Left ventricle myocardium inferior (tissue), 1 donor: Measurements from ENCODE around the gene PLCB2. TPM values are rescaled to one million over a fixed set of nuclear protein-coding genes. Genes with fewer than 3 reads are reported as not detected.

Experiments
- DNase-seq: peaks from one replicate; pipeline ENCODE4 v3.0.0-alpha.2; 2020
- H3K27ac ChIP-seq: fragments of 200-600 bp; replicated peaks from 2 replicates; pipeline ENCODE4 v1.8.0; 2021
- H3K27me3 ChIP-seq: fragments of 200-600 bp; 2 replicates; pipeline ENCODE4 v1.8.0; 2021; ENCODE audit warnings: low read depth
- H3K36me3 ChIP-seq: fragments of 200-600 bp; 2 replicates; pipeline ENCODE4 v1.8.0; 2021
- H3K4me1 ChIP-seq: fragments of 200-600 bp; 2 replicates; pipeline ENCODE4 v1.8.0; 2021
- H3K4me3 ChIP-seq: fragments of 200-600 bp; 2 replicates; pipeline ENCODE4 v1.8.0; 2021; ENCODE audit warnings: mild to moderate bottlenecking, moderate library complexity
- H3K9me3 ChIP-seq: fragments of 200-600 bp; replicated peaks from 2 replicates; pipeline ENCODE4 v1.8.0; 2021
- CTCF ChIP-seq: fragments of 200-600 bp; IDR thresholded peaks from 2 replicates; pipeline ENCODE4 v1.8.0; 2021; ENCODE audit warnings: antibody characterized with exemption, mild to moderate bottlenecking, borderline replicate concordance
- intact Hi-C: fragments of 100-400 bp; cut with micrococcal nuclease; formaldehyde crosslinking; loops from one replicate; pipeline ENCODE4 v1.11.0; 2022
- total RNA-seq: library from RNA; stranded (reverse); fragmentation: NEBNext Ultra II Directional; extraction: Animal tissue kit (Norgen Biotek cat#: 25700); gene quantifications from one replicate; pipeline ENCODE4 v1.2.1, GENCODE V29; 2021
- donor health status: DM: no; HTN: yes; CAD: no; lungs with severe emphysema.

The PLCB2 gene
- total RNA-seq, 1 donor from 2014 or later, result 8.5 TPM

GRCh38 chr15:40302288-40302886 lies 5.3 kb downstream of the PLCB2 start:
- TF ChIP-seq CTCF, result no peak
- peaks cover 5% of the 10 kb centered on the region for H3K27me3 ChIP-seq
- no peaks in the 10 kb centered on the region for H3K36me3 ChIP-seq
- peaks cover 18% of the 10 kb centered on the region for H3K4me1 ChIP-seq
- no peak overlapping the region for H3K27ac ChIP-seq
- DNase-seq, result no peak
- intact Hi-C loops, result no loop called here
- H3K4me3 ChIP-seq, result no peak overlapping the region
- peaks cover 21% of the 10 kb centered on the region for H3K9me3 ChIP-seq

- Histone ChIP-seq H3K27me3 (peaks cover 5% of the 10 kb centered on the region), H3K4me1 (peaks cover 23% of the 10 kb centered on the region), H3K9me3 (peaks cover 21% of the 10 kb centered on the region), H3K36me3 (no peaks in the 10 kb centered on the region), H3K4me3 (peak overlapping the region; percentile 30), H3K27ac (peak overlapping the region; percentile 43)
- no peak for DNase-seq
- intact Hi-C loops, result no loop called here
- no peak for TF ChIP-seq CTCF
Observed at GRCh38 chr15:40301467-40302179, 6.1 kb downstream of the PLCB2 start.

GRCh38 chr15:40300771-40301170 lies 7.0 kb downstream of the PLCB2 start:
- H3K4me1 ChIP-seq, result peaks cover 28% of the 10 kb centered on the region
- no peak for TF ChIP-seq CTCF
- H3K27me3 ChIP-seq, result peaks cover 5% of the 10 kb centered on the region
- H3K27ac ChIP-seq, result peak overlapping the region; percentile 43
- no peak for DNase-seq
- no peaks in the 10 kb centered on the region for H3K36me3 ChIP-seq
- no peak overlapping the region for H3K4me3 ChIP-seq
- H3K9me3 ChIP-seq, result peaks cover 21% of the 10 kb centered on the region
- intact Hi-C loops, result no loop called here

GRCh38 chr15:40300367-40300766 lies 7.4 kb downstream of the PLCB2 start:
- Histone ChIP-seq H3K27ac (no peak overlapping the region), H3K4me1 (peaks cover 32% of the 10 kb centered on the region), H3K36me3 (no peaks in the 10 kb centered on the region), H3K9me3 (peaks cover 21% of the 10 kb centered on the region), H3K4me3 (no peak overlapping the region), H3K27me3 (peaks cover 5% of the 10 kb centered on the region)
- intact Hi-C loops, result no loop called here
- TF ChIP-seq CTCF, result no peak
- no peak for DNase-seq

- intact Hi-C loops, result no loop called here
- Histone ChIP-seq H3K36me3 (no peaks in the 10 kb centered on the region), H3K9me3 (peaks cover 21% of the 10 kb centered on the region), H3K4me1 (peaks cover 41% of the 10 kb centered on the region), H3K27me3 (peaks cover 11% of the 10 kb centered on the region), H3K27ac (no peak overlapping the region), H3K4me3 (no peak overlapping the region)
- no peak for DNase-seq
- TF ChIP-seq CTCF, result no peak
Observed at GRCh38 chr15:40298216-40298935, 9.4 kb downstream of the PLCB2 start.
